NK-92 treated with Interleukin-12 subunit alpha and Interleukin-12 subunit beta, amount 100 ng/mL, for 24 hours (cell line): ENCODE measurements around the gene PATE3.

Experiments
- DNase-seq: peaks from one replicate; lab custom pipeline; 2025; lab: John Stamatoyannopoulos, UW

The PATE3 gene

GRCh38 chr11:125787827-125788226 lies at the start of gene PATE3:
PATE3 (plus strand) TSS chr11:125788127; CDS start chr11:125788152, 25 bp downstream.
- no peak for DNase-seq

GRCh38 chr11:125740617-125741016 lies 47.3 kb upstream of the PATE3 start:
- DNase-seq: no peak

GRCh38 chr11:125743681-125744080 lies 44.2 kb upstream of the PATE3 start:
- no peak for DNase-seq

- no peak for DNase-seq
Observed at GRCh38 chr11:125745979-125746378, 41.9 kb upstream of the PATE3 start, which contains the start of gene PATE1. PATE1 (plus strand) TSS chr11:125746279; CDS start chr11:125746305, 26 bp downstream.

- DNase-seq: no peak
Observed at GRCh38 chr11:125750629-125751028, 37.3 kb upstream of the PATE3 start.

GRCh38 chr11:125756050-125756449 lies 31.9 kb upstream of the PATE3 start:
- DNase-seq: no peak

- no peak for DNase-seq
Observed at GRCh38 chr11:125762445-125762844, 25.5 kb upstream of the PATE3 start.

- DNase-seq: no peak
Observed at GRCh38 chr11:125763483-125763882, 24.4 kb upstream of the PATE3 start.

- DNase-seq: no peak
Observed at GRCh38 chr11:125766251-125766650, 21.7 kb upstream of the PATE3 start.

- DNase-seq: no peak
Observed at GRCh38 chr11:125768336-125769046, 19.4 kb upstream of the PATE3 start.

GRCh38 chr11:125770583-125770982 lies 17.3 kb upstream of the PATE3 start:
- no peak for DNase-seq

GRCh38 chr11:125772834-125773505 lies 15.0 kb upstream of the PATE3 start:
- DNase-seq: no peak

GRCh38 chr11:125773516-125773915 lies 14.4 kb upstream of the PATE3 start:
- no peak for DNase-seq

GRCh38 chr11:125777309-125777708 lies 10.6 kb upstream of the PATE3 start:
- no peak for DNase-seq

- DNase-seq: no peak
Observed at GRCh38 chr11:125778728-125779127, 9.2 kb upstream of the PATE3 start, which contains the start of gene PATE2. PATE2 (minus strand) TSS chr11:125778828; CDS start chr11:125778773, 55 bp downstream.

- DNase-seq: no peak
Observed at GRCh38 chr11:125784678-125785077, 3.2 kb upstream of the PATE3 start.

- no peak for DNase-seq
Observed at GRCh38 chr11:125790825-125791224, 2.9 kb downstream of the PATE3 start.

GRCh38 chr11:125797641-125798040 lies 9.7 kb downstream of the PATE3 start:
- DNase-seq: no peak

GRCh38 chr11:125799808-125800207 lies 11.9 kb downstream of the PATE3 start:
- no peak for DNase-seq

- DNase-seq: no peak
Observed at GRCh38 chr11:125802387-125802786, 14.5 kb downstream of the PATE3 start.

GRCh38 chr11:125807909-125808308 lies 20.0 kb downstream of the PATE3 start:
- no peak for DNase-seq

- no peak for DNase-seq
Observed at GRCh38 chr11:125833016-125833415, 45.1 kb downstream of the PATE3 start, which contains the start of gene PATE4. PATE4 (plus strand) TSS chr11:125833316; CDS start chr11:125833360, 44 bp downstream.

GRCh38 chr11:125835748-125836147 lies 47.8 kb downstream of the PATE3 start:
- no peak for DNase-seq
